NCI-H446 (cell line): ENCODE results near the gene KRT77.
"Not testable (repeated sequence)": the region's sequence is repeated elsewhere in the genome, so short reads cannot be mapped to it uniquely, and the experiment has no call there.

Experiments
- DNase-seq, 2 experiments: peaks; one replicate each; lab custom pipeline; 2025; lab: John Stamatoyannopoulos, UW

KRT77 gene

GRCh38 chr12:52722680-52723079 is 19.4 kb upstream of the KRT77 start:
- no peak for DNase-seq

GRCh38 chr12:52721838-52722470 is 18.6 kb upstream of the KRT77 start:
- no peak for DNase-seq

- no peak for DNase-seq
These were observed 17.1 kb upstream of the KRT77 start for GRCh38 chr12:52720365-52720886.

- DNase-seq: no peak
These were observed 12.7 kb upstream of the KRT77 start for GRCh38 chr12:52716061-52716460.

- DNase-seq: no peak
These were observed 12.1 kb upstream of the KRT77 start for GRCh38 chr12:52715416-52715815.

- no peak for DNase-seq
These were observed 11.6 kb upstream of the KRT77 start for GRCh38 chr12:52714887-52715281.

- no peak for DNase-seq
These were observed 10.9 kb upstream of the KRT77 start for GRCh38 chr12:52713960-52714886.

DNA sequence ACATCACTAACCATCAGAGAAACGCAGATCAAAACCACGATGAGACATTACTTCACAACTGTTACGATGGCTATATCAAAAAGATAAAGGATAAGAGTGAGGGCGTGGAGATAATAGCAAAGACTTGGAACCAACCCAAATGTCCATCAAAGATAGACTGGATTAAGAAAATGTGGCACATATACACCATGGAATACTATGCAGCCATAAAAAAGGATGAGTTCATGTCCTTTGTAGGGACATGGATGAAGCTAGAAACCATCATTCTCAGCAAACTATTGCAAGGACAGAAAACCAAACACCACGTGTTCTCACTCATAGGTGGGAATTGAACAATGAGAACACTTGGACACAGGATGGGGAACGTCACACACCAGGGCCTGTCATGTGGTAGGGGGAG is 8.8 kb upstream of the KRT77 start:
- DNase-seq: not testable (repeated sequence)

- no peak for DNase-seq
These were observed 7.4 kb upstream of the KRT77 start for GRCh38 chr12:52710730-52711129.

DNA sequence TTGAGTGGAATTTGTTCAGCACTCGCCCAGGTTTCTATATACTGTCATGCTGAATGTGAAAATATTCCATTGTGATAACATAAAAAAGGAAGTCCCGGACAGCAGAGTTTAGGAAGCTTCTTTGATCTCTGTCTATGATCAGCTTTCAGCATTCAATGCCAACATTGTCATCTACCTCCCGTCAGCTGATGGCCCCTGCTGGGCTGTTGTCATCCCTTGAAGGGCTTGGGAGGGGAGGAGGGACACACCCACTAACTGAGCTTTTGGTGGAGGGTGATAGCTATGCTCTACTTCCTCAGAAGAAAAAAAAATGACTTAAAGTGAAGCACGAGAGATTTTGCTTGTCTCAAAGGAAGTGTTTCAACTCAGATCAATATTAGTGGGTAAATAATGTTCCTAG is 4.7 kb upstream of the KRT77 start:
- DNase-seq: no peak

- no peak for DNase-seq
These were observed 1.1 kb upstream of the KRT77 start for GRCh38 chr12:52704464-52704863.

DNA sequence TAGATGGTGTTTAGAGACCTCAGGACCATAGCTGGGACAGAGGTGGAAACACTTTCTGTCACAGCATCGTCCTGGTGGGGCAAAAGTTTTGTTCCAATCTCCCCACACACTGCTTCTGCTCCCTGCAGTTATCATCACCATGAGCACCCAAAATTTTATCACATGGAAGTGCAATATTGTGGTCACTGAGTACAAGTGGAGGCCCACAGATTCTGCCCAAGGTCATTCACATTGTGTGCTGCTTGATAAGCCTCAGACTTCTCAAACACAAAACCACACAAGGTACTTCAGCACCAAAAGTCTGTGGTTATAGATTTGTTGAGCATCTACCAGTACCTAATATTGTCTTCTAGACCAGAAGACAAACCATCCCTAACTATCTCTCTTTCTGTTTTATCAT is 554 bp upstream of the KRT77 start:
- no peak for DNase-seq

GRCh38 chr12:52702338-52702737 is 986 bp downstream of the KRT77 start:
- no peak for DNase-seq

DNA sequence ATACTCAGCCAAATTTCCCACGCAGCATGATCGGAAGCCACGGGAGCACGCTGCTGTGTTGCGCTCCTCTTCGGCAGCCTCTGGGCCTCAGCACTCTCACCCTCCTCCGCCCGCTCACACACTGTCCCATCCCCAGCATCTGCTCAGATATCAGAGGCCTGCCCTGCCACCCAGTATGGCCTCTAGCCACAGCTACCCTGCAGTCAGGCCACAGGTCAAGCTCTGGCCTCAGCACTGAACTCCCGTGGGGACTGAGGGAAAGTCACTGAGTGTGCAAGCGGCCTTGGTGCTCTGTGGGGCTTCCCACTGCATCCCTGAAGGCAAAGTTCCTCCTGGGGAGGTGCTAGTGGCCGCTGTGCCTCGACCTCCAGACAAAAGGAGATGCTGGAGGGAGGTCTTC is 2.0 kb downstream of the KRT77 start:
- no peak for DNase-seq

DNA sequence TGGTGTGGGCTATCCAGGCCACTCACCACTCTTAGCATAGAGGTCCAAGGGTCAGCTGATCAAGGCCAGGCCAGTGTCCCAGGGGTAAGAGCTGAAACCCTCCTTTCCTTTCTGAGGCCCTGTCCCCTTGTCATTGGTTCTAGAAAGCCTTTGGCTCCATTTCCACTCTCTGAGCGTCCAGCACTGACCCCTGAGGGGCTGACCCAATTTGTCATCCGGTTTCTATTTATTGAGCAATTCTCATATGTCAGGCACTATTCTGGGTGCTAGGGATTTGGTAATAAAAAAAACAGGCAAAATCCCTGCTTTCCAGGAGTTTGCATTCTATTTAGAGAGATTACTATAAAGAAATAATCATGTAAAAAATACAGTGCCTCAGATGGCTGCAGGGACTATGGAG is 3.4 kb downstream of the KRT77 start:
- no peak for DNase-seq

GRCh38 chr12:52699373-52699772 is 4.0 kb downstream of the KRT77 start:
- no peak for DNase-seq

GRCh38 chr12:52698651-52699340 is 4.5 kb downstream of the KRT77 start:
- DNase-seq: no peak

DNA sequence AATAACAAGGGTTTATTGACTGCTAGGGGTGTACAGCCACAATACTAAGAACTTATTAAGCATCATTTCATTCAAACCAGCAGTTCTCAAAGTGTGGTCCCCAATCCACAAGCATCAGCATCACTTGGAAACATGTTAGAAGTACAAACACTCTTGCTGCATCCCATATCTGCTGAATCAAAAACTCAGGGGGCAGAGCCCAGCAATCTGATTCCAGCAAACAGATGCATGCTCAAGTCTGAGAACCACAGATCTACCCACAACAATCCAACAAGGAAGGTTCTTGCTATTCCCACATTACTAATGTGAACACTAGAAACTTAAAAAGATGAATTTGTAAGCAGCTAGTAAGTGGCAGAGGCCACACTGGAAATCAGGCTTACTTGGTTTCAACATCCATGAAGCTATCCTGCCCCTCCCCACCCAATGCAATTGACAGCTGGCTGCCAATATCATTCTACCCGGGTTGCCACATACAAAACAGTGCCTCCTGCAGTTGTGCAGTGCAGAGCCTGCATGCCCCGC is 6.2 kb downstream of the KRT77 start:
- no peak for DNase-seq

DNA sequence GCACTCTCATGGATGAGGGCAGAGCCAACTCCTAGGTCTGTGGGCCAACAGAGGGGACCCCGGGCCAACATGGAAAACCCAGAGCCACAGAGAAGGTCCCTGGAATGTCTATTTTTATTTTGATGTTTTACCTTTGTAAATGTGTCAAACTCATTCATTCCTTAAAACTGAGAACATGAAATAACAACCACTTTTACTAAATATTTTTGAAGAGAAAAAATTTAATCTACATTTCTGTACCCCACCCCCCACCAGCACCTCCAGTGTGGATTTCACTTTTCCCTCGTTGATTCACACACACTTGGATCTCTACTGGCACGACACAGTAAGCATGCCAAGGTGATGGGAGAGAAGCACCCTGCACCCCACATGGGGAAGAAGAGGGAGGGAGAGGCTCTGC is 6.7 kb downstream of the KRT77 start:
- DNase-seq: no peak

GRCh38 chr12:52695039-52695438 is 8.3 kb downstream of the KRT77 start:
- no peak for DNase-seq

- no peak for DNase-seq
These were observed 9.2 kb downstream of the KRT77 start for GRCh38 chr12:52694151-52694550.

DNA sequence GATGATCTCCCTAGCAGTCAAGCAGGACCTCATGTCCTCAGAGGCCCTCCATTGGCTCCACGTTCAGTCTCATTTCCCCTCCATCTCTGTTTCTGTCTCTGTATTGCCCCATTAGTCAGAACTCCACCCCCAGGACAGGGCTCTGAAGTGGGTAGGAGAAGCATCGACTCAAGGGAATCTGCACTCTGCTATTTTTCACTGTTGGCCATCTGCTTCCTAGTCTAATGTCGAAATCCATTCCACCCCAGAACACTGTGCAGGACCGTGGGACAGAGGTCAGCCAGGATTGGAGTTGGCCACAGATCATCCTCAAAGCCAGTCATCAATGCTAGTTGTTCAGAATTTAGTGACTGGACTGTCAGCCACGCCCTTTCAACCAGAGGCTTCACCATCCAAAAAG is 10.1 kb downstream of the KRT77 start:
- no peak for DNase-seq
